ENCODE measurements around the gene NSUN2.

- TF ChIP-seq, protein P1, sequence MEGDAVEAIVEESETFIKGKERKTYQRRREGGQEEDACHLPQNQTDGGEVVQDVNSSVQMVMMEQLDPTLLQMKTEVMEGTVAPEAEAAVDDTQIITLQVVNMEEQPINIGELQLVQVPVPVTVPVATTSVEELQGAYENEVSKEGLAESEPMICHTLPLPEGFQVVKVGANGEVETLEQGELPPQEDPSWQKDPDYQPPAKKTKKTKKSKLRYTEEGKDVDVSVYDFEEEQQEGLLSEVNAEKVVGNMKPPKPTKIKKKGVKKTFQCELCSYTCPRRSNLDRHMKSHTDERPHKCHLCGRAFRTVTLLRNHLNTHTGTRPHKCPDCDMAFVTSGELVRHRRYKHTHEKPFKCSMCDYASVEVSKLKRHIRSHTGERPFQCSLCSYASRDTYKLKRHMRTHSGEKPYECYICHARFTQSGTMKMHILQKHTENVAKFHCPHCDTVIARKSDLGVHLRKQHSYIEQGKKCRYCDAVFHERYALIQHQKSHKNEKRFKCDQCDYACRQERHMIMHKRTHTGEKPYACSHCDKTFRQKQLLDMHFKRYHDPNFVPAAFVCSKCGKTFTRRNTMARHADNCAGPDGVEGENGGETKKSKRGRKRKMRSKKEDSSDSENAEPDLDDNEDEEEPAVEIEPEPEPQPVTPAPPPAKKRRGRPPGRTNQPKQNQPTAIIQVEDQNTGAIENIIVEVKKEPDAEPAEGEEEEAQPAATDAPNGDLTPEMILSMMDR (conservative IDR thresholded peaks at IDR 0.05; ENCODE audit: low read depth in 2 of 2): no peak
- TF ChIP-seq REST (IDR thresholded peaks at IDR 0.05; ENCODE audit: unreplicated experiment): no peak
- TF ChIP-seq POLR2AphosphoS5 (IDR thresholded peaks at IDR 0.05; ENCODE audit: low read depth): no peak
- no peak for TF ChIP-seq EZH2phosphoT487 (IDR thresholded peaks at IDR 0.05; ENCODE audit: unreplicated experiment)
- TF ChIP-seq EZH2 (IDR thresholded peaks at IDR 0.05; ENCODE audit: low read depth, unreplicated experiment): no peak
- no peak for TF ChIP-seq CREB1 (CRISPR knock-in tag; IDR thresholded peaks at IDR 0.05; ENCODE audit: low read depth)
- TF ChIP-seq ZNF331 (CRISPR knock-in tag; IDR thresholded peaks at IDR 0.05; ENCODE audit: low read depth): no peak
- TF ChIP-seq NANOG (IDR thresholded peaks at IDR 0.05; ENCODE audit: borderline replicate concordance): no peak
- TF ChIP-seq JUNB (IDR thresholded peaks at IDR 0.05; ENCODE audit: unreplicated experiment): no peak
- no peak for TF ChIP-seq ETS1 (IDR thresholded peaks at IDR 0.05)
- no peak for TF ChIP-seq STAT1 (IDR thresholded peaks at IDR 0.05; ENCODE audit: unreplicated experiment)
- no peak for TF ChIP-seq ZNF114 (CRISPR knock-in tag; IDR thresholded peaks at IDR 0.05)
These were observed 45.5 kb upstream of the NSUN2 start for GRCh38 chr5:6678385-6678784.
